Measurements from ENCODE around the gene MGAT4C. TPM values are rescaled to one million over a fixed set of nuclear protein-coding genes. Genes with fewer than 3 reads are reported as not detected.

Gene MGAT4C
- total and polyA plus RNA-seq, 2 of the 8 experiments (the other 6 are each of a cell fraction or from before 2014, with no cell fraction given): 1.6 to 2.5 TPM

DNA sequence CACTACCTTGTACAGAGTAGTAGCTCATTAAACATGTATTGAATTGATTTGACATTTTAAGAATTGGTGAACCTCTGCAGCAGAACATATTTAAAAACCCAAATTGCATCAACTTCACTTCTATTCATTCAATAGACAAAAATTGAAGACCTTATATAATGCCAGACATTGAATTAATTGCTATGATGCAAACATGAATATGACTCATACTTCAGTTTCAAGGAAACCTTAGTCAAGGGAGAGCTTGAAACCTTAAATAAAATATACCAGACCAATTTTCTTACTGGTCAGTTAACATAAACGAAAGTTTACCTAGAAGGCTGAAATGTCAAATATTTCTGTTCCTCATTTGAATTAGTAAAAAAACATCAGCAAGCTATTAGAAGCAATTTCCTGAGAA is 5.0 kb upstream of the MGAT4C start:
- H3K4ac ChIP-seq (replicated peaks; ENCODE audit: insufficient read length, low read depth, low read length): no peak overlapping the region
- no peak overlapping the region for H2BK5ac ChIP-seq (ENCODE audit: low read depth, low read length)
- no peaks in the 10 kb centered on the region; the same call in 1 of the 2 replicates for H3K23me2 ChIP-seq (ENCODE audit: low read depth, low read length)
- no peak overlapping the region for H2BK12ac ChIP-seq (ENCODE audit: low read depth, low read length)
- H3K27ac ChIP-seq (ENCODE audit: low read depth, low read length): no peak overlapping the region
- ChIA-PET CTCF (ENCODE audit: partially characterized antibody) (interaction anchor here (1.5 kb wide), 1 partner anchor 653 kb away, joined by 6 read pairs; no protein-coding TSS in a partner anchor), POLR2A (ENCODE audit: partially characterized antibody) (no interaction called here)
- no peak overlapping the region for H2BK20ac ChIP-seq (ENCODE audit: low read length)
- FAIRE-seq: no peak
- H3K14ac ChIP-seq (ENCODE audit: insufficient read length): no peak overlapping the region
- no peaks in the 10 kb centered on the region for H3K79me2 ChIP-seq (ENCODE audit: control insufficient read depth in 1 of 2, insufficient read depth in 2 of 2, low read length in 2 of 2)
- no peaks in the 10 kb centered on the region for H3K79me1 ChIP-seq (ENCODE audit: low read depth, low read length)
- no peaks in the 10 kb centered on the region for H4K20me1 ChIP-seq (replicated peaks in 1 of 2; ENCODE audit: control insufficient read depth in 1 of 2, insufficient read depth in 2 of 2, low read length in 2 of 2)
- H4K91ac ChIP-seq (replicated peaks; ENCODE audit: insufficient read length, low read length): no peak overlapping the region
- no peak overlapping the region for H2BK15ac ChIP-seq (ENCODE audit: low read length)
- no peak overlapping the region for H4K5ac ChIP-seq (ENCODE audit: insufficient read length, low read depth, low read length)
- no peak overlapping the region for H2BK120ac ChIP-seq (replicated peaks; ENCODE audit: low read depth, low read length)
- no peak overlapping the region for H3K9ac ChIP-seq (replicated peaks in 1 of 4; ENCODE audit: extremely low read depth in 1 of 4, low read depth in 3 of 4, low read length in 3 of 4)
- no peak overlapping the region for H3K23ac ChIP-seq (ENCODE audit: insufficient read length)
- H3K18ac ChIP-seq (ENCODE audit: extremely low read depth, low read length): no peak overlapping the region
- H3K56ac ChIP-seq (replicated peaks; ENCODE audit: insufficient read length, low read depth, low read length): no peak overlapping the region
- no peaks in the 10 kb centered on the region for H3K27me3 ChIP-seq (replicated peaks in 1 of 4; ENCODE audit: control insufficient read depth in 3 of 4, extremely low read depth in 1 of 4, insufficient read depth in 3 of 4, low read length in 3 of 4)
- 88% methylated on average over 1 of the region's 1 CpG; no CpG with 5 or more reads in 1 of the 2 experiments for WGBS, 2 experiments (ENCODE audit: extremely low coverage in 1 of 2, insufficient coverage in 1 of 2, insufficient read length in 1 of 2, insufficient replicate concordance in 2 of 2, low coverage in 1 of 2, low lambda C conversion rate in 2 of 2, missing lambda C conversion rate in 1 of 2)
- H3K4me2 ChIP-seq (ENCODE audit: insufficient read depth in 1 of 2, low read depth in 2 of 2, low read length in 2 of 2): no peak overlapping the region
- peaks cover 0 to 14% (median 5%) of the 10 kb centered on the region in 4 experiments; a peak in 4 of 7 replicates for H3K4me1 ChIP-seq (replicated peaks in 1 of 4; ENCODE audit: control insufficient read depth in 3 of 4, insufficient read depth in 4 of 4, low read length in 3 of 4)
- H4K8ac ChIP-seq (ENCODE audit: extremely low read depth, insufficient read depth, low read length): no peak overlapping the region
- no peak overlapping the region for H2AK5ac ChIP-seq (ENCODE audit: low read depth, low read length)
- no peak overlapping the region for H2AFZ ChIP-seq (ENCODE audit: low read length)
- no peak for DNase-seq (ENCODE audit: low read depth in 1 of 2, low spot score in 2 of 2)
- H3K4me3 ChIP-seq (ENCODE audit: extremely low read depth in 1 of 4, insufficient read depth in 2 of 4, low read depth in 3 of 4, low read length in 4 of 4): no peak overlapping the region
- H3K9me3 ChIP-seq (ENCODE audit: insufficient read depth in 2 of 2, low read depth in 1 of 2, low read length in 1 of 2): no peaks in the 10 kb centered on the region
- no peaks in the 10 kb centered on the region for H3K36me3 ChIP-seq (ENCODE audit: control insufficient read depth in 2 of 4, insufficient read depth in 4 of 4, low read length in 3 of 4)
- TF ChIP-seq SRF (IDR thresholded peaks at IDR 0.05; ENCODE audit: low read depth, low read length) (no peak), KDM5A (IDR thresholded peaks at IDR 0.05; ENCODE audit: low read length) (no peak)

Measured in H1 (cell line).